Right atrium auricular region (tissue), 2 donors: Measurements from ENCODE around the gene VAMP8. TPM values are rescaled to one million over a fixed set of nuclear protein-coding genes. Genes with fewer than 3 reads are reported as not detected.
"Not testable (repeated sequence)": the region's sequence is repeated elsewhere in the genome, so short reads cannot be mapped to it uniquely, and the experiment has no call there.

Experiments
- DNase-seq: peaks from one replicate; pipeline ENCODE4 v3.0.0-alpha.2; 2019; ENCODE audit warnings: low spot score
- H3K27ac ChIP-seq, 2 donors: fragments of 200-600 bp; sonication (generic); 1 replicate in 1 of 2; 2 replicates in 1 of 2; pipeline ENCODE4 v1.5.1; 2016 to 2019
- H3K27me3 ChIP-seq, 2 donors: fragments of 200-600 bp; sonication (generic); one replicate each; pipeline versions ENCODE4 v1.5.1 to v1.6.0; 2017 to 2019
- H3K36me3 ChIP-seq: fragments of 200-600 bp; sonication (generic); one replicate; pipeline ENCODE4 v1.5.1; 2016
- H3K4me1 ChIP-seq, 2 donors: fragments of 200-600 bp; sonication (generic); one replicate each; pipeline versions ENCODE4 v1.5.1 to v1.6.0; 2017 to 2019
- H3K4me3 ChIP-seq, 2 donors: fragments of 200-600 bp; sonication (generic); 1 replicate in 1 of 2; 2 replicates in 1 of 2; pipeline ENCODE4 v1.5.1; 2017 to 2019; ENCODE audit warnings: mild to moderate bottlenecking in 1 of 2, moderate library complexity in 1 of 2
- H3K9me3 ChIP-seq, 2 donors: fragments of 200-600 bp; sonication (generic); one replicate each; pipeline ENCODE4 v1.5.1; 2019
- CTCF ChIP-seq, 2 donors: fragments of 200-600 bp; sonication (generic); IDR thresholded peaks; one replicate each; pipeline ENCODE4 v1.5.1; 2019; ENCODE audit warnings: antibody characterized with exemption in 2 of 2
- total RNA-seq, 2 donors: library from RNA; depleted of rRNA; stranded (reverse); fragments of >200 nt; gene quantifications; one replicate each; pipeline ENCODE4 v1.1.0, GENCODE V29; 2016

VAMP8 gene
- total RNA-seq, 2 donors from 2014 or later, result 11.9 to 26.1 TPM

- DNase-seq, result no peak
- TF ChIP-seq CTCF (IDR thresholded peaks at IDR 0.05), result no peak
- Histone ChIP-seq H3K27me3 (no peaks in the 10 kb centered on the region), H3K4me3 (peak overlapping the region; percentile 94 to 97), H3K27ac (peak overlapping the region; percentile 86 to 90), H3K4me1 (peaks cover 0 to 54% of the 10 kb centered on the region in 2 donors), H3K36me3 (peaks cover 12% of the 10 kb centered on the region), H3K9me3 (no peaks in the 10 kb centered on the region)
Observed at GRCh38 chr2:85611217-85611704, 33.9 kb downstream of the VAMP8 start.

GRCh38 chr2:85611705-85612587 is 34.6 kb downstream of the VAMP8 start, which contains the start of gene C2orf68:
TSS of gene C2orf68 (minus strand) at chr2:85612066. CDS start at chr2:85611984, 82 bp downstream.
- TF ChIP-seq CTCF (IDR thresholded peaks at IDR 0.05), result no peak
- Histone ChIP-seq H3K27ac (peak within 1 kb of the TSS; percentile 86 to 90), H3K27me3 (no peaks in the 10 kb centered on the region), H3K4me3 (peak within 1 kb of the TSS; percentile 94 to 97), H3K9me3 (no peaks in the 10 kb centered on the region), H3K4me1 (peaks cover 0 to 52% of the 10 kb centered on the region in 2 donors), H3K36me3 (peaks cover 12% of the 10 kb centered on the region)
- DNase-seq, result peak; percentile 92

GRCh38 chr2:85613717-85614515 is 36.5 kb downstream of the VAMP8 start:
- Histone ChIP-seq H3K27ac (no peak overlapping the region), H3K4me3 (no peak overlapping the region), H3K4me1 (peaks cover 0 to 55% of the 10 kb centered on the region in 2 donors), H3K36me3 (no peaks in the 10 kb centered on the region), H3K27me3 (no peaks in the 10 kb centered on the region), H3K9me3 (no peaks in the 10 kb centered on the region)
- DNase-seq, result no peak
- TF ChIP-seq CTCF (IDR thresholded peaks at IDR 0.05), result no peak

- not testable (repeated sequence) for H3K36me3 ChIP-seq, H3K9me3 ChIP-seq, H3K27ac ChIP-seq, DNase-seq, H3K4me3 ChIP-seq, H3K27me3 ChIP-seq
- peaks cover 0 to 46% of the 10 kb centered on the region in 2 donors for H3K4me1 ChIP-seq
Observed at GRCh38 chr2:85614757-85615156, 37.4 kb downstream of the VAMP8 start.

GRCh38 chr2:85615413-85615728 is 38.0 kb downstream of the VAMP8 start:
- H3K27me3 ChIP-seq, result no peaks in the 10 kb centered on the region
- peak overlapping the region; percentile 84 to 86 for H3K27ac ChIP-seq
- H3K4me1 ChIP-seq, result peaks cover 0 to 40% of the 10 kb centered on the region in 2 donors
- no peaks in the 10 kb centered on the region for H3K9me3 ChIP-seq
- peaks cover 5% of the 10 kb centered on the region for H3K36me3 ChIP-seq
- peak overlapping the region in 1 of 2 donors; percentile 90 for H3K4me3 ChIP-seq
- no peak for TF ChIP-seq CTCF (IDR thresholded peaks at IDR 0.05)
- DNase-seq, result no peak

- DNase-seq, H3K9me3 ChIP-seq, H3K27me3 ChIP-seq, H3K4me3 ChIP-seq, H3K27ac ChIP-seq: not testable (repeated sequence)
- H3K36me3 ChIP-seq, result peaks cover 27% of the 10 kb centered on the region
- H3K4me1 ChIP-seq, result peaks cover 0 to 25% of the 10 kb centered on the region in 2 donors
Observed at GRCh38 chr2:85617723-85618122, 40.3 kb downstream of the VAMP8 start.
